RWPE1 (cell line): ENCODE data around the gene IL10RA.

ENCODE experiments used
- CTCF ChIA-PET: fragments of 350-600 bp; sonication (Branson Sonifier 250); formaldehyde crosslinking; extraction: SDS; loops from one replicate; lab custom pipeline; 2021; lab: Yijun Ruan, JAX
- POLR2A ChIA-PET: fragments of 400-600 bp; formaldehyde crosslinking; extraction: SDS; loops from one replicate; lab custom pipeline; 2020; ENCODE audit warnings: antibody characterized with exemption; ENCODE audit not compliant: low non-redundant PET; lab: Yijun Ruan, JAX
- DNase-seq: peaks from one replicate; pipeline ENCODE4 v3.0.0; 2012; ENCODE audit warnings: low spot score
- H3K27ac ChIP-seq: fragments of 450-650 bp; 2 replicates; pipeline ENCODE4 v1.5.1; 2017
- TF ChIP-seq, protein P1 (sequence below): fragments of 450-650 bp; conservative IDR thresholded peaks from 2 replicates; pipeline ENCODE4 v1.5.1; 2017; ENCODE audit warnings: low read depth, mild to moderate bottlenecking

IL10RA gene

DNA sequence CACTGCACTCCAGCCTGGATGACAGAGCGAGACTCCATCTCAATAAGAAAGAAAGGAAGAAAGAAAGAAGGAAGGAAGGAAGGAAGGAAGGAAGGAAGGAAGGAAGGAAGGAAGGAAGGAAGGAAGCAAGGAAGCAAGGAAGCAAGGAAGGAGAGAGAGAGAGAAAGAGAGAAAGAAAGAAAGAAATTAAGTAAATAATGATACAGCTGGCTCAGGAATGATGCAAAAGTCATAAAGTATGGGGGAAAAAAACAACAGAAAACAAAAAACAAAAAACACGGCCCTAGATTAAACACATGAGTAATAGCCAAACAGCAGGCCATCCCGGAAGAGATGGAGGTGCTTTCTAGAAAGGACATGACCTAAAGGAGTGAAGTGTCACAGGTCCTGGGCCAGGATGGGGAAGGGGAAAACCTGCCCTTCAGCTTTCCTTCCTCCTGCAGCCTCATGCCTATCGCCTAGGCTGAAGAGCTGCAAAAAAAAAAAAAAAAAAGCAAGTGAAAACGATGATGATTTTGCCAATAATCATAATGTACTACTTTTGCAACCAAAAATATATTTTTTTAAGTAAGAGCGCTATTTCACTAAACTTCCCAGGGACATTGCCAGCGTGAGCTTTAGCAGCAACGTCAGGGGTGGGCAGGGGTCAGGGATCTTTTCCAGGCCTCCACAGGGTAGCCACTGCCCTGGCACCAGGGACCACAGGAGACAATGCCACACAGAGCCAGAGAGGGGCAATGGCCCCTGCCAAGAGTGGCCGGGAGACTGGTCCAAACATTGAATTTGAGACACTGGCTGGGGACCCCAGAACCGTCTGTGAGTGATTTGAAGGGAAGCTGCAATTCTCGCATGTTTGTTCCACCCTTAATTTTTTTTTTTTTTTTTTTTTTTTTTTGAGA is 62.5 kb downstream of the IL10RA start:
- TF ChIP-seq, protein P1, sequence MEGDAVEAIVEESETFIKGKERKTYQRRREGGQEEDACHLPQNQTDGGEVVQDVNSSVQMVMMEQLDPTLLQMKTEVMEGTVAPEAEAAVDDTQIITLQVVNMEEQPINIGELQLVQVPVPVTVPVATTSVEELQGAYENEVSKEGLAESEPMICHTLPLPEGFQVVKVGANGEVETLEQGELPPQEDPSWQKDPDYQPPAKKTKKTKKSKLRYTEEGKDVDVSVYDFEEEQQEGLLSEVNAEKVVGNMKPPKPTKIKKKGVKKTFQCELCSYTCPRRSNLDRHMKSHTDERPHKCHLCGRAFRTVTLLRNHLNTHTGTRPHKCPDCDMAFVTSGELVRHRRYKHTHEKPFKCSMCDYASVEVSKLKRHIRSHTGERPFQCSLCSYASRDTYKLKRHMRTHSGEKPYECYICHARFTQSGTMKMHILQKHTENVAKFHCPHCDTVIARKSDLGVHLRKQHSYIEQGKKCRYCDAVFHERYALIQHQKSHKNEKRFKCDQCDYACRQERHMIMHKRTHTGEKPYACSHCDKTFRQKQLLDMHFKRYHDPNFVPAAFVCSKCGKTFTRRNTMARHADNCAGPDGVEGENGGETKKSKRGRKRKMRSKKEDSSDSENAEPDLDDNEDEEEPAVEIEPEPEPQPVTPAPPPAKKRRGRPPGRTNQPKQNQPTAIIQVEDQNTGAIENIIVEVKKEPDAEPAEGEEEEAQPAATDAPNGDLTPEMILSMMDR, result no peak
- POLR2A ChIA-PET, result interaction anchor here (0.6 kb wide), 2 partner anchors 73 to 118 kb away, joined by 5 to 13 read pairs; no protein-coding TSS in a partner anchor
- no peak for DNase-seq

GRCh38 chr11:118049771-118050170 is 63.6 kb downstream of the IL10RA start:
- ChIA-PET CTCF (no interaction called here), POLR2A (no interaction called here)
- TF ChIP-seq, protein P1, result no peak
- H3K27ac ChIP-seq, result no peak overlapping the region
- no peak for DNase-seq

More for the DNA sequence above, 62.5 kb downstream of the IL10RA start:
- CTCF ChIA-PET, result interaction anchor here (0.6 kb wide), 1 partner anchor 12 kb away, joined by 4 read pairs; no protein-coding TSS in a partner anchor
- H3K27ac ChIP-seq, result no peak overlapping the region

GRCh38 chr11:118050208-118050891 is 64.2 kb downstream of the IL10RA start:
- H3K27ac ChIP-seq, result no peak overlapping the region
- ChIA-PET CTCF (no interaction called here), POLR2A (no interaction called here)
- DNase-seq, result no peak
- TF ChIP-seq, protein P1, result no peak
